Aorta (tissue), 5 donors: ENCODE data around the gene OXCT1. TPM values are rescaled to one million over a fixed set of nuclear protein-coding genes. Genes with fewer than 3 reads are reported as not detected.
"Not testable (repeated sequence)": the region's sequence is repeated elsewhere in the genome, so short reads cannot be mapped to it uniquely, and the experiment has no call there.

Source experiments
- ATAC-seq: fragments of 200-7000 bp; cut with Tn5 transposase; one replicate; pipeline ENCODE4 v1.9.1; 2022; ENCODE audit warnings: moderate library complexity; ENCODE audit not compliant: low FRiP score
- DNase-seq, 2 donors: peaks; one replicate each; pipeline ENCODE4 v3.0.0-alpha.2; 2020
- H3K27ac ChIP-seq, 2 donors: one replicate each; pipeline ENCODE4 v1.5.1; 2013; ENCODE audit warnings: low read length in 2 of 2, mild to moderate bottlenecking in 2 of 2, moderate library complexity in 2 of 2, control low read depth in 1 of 2, inconsistent platforms in 1 of 2, low read depth in 1 of 2
- H3K27me3 ChIP-seq, 2 donors: one replicate each; pipeline ENCODE4 v1.6.1; 2013; ENCODE audit warnings: control low read depth in 1 of 2, low read length in 1 of 2, mild to moderate bottlenecking in 1 of 2, moderate library complexity in 1 of 2; ENCODE audit not compliant: insufficient read depth in 2 of 2, control insufficient read depth in 1 of 2
- H3K36me3 ChIP-seq, 2 donors: one replicate each; pipeline ENCODE4 v1.6.1; 2013; ENCODE audit warnings: control low read depth in 1 of 2, low read length in 1 of 2, mild to moderate bottlenecking in 1 of 2; ENCODE audit not compliant: insufficient read depth in 2 of 2, control insufficient read depth in 1 of 2
- H3K4me1 ChIP-seq, 2 donors: one replicate each; pipeline ENCODE4 v1.6.1; 2013; ENCODE audit warnings: low read length in 2 of 2, control low read depth in 1 of 2, mild to moderate bottlenecking in 1 of 2, moderate library complexity in 1 of 2; ENCODE audit not compliant: insufficient read depth in 2 of 2, control insufficient read depth in 1 of 2
- H3K4me3 ChIP-seq, 2 donors: one replicate each; pipeline ENCODE4 v1.5.1; 2013; ENCODE audit warnings: low read length in 2 of 2, control low read depth in 1 of 2, mild to moderate bottlenecking in 1 of 2
- H3K9me3 ChIP-seq: one replicate; pipeline ENCODE4 v1.6.1; 2013; ENCODE audit warnings: mild to moderate bottlenecking, low read length; ENCODE audit not compliant: control insufficient read depth
- WGBS, 2 donors: extraction: QIAGEN DNeasy Blood & Tissue Kit; methylation state at CpG; one replicate each; pipeline ENCODE4 v1.1.7; 2013; 5-methylcytosine and 5-hydroxymethylcytosine counted together
- intact Hi-C, 2 donors: fragments of 100-400 bp; cut with DNase I; formaldehyde crosslinking; loops; one replicate each; pipeline versions ENCODE4 v1.14.2 to v1.15.0; 2022
- polyA plus RNA-seq, 2 donors: library from polyadenylated mRNA; stranded (reverse); fragments of 200-250 nt; gene quantifications; one replicate each; pipeline ENCODE4 v1.2.3, GENCODE V29; 2013
- total RNA-seq, 2 donors: library from RNA; stranded (reverse); fragmentation: NEBNext Ultra II Directional; extraction: Animal tissue kit (Norgen Biotek cat#: 25700); gene quantifications; one replicate each; pipeline ENCODE4 v1.2.1, GENCODE V29; 2021
- donor health status: healthy with polysubstance abuse.
- donor health status: Bipolar disorder and iron deficiency.
- donor health status: DM: no; HTN: no; CAD: no.
- donor health status: DM: no; HTN: no; CAD: no.
- donor health status: DM: yes; HTN: yes; CAD: no.

OXCT1 gene
- total and polyA plus RNA-seq, 4 donors, result 22.5 to 32.1 (median 27.8) TPM

GRCh38 chr5:41831155-41831554 lies 39.1 kb downstream of the OXCT1 start:
- Histone ChIP-seq H3K27ac (no peak overlapping the region), H3K4me1 (peaks cover 2 to 6% of the 10 kb centered on the region in 2 donors), H3K4me3 (no peak overlapping the region), H3K36me3 (peaks cover 0 to 2% of the 10 kb centered on the region in 2 donors), H3K9me3 (no peaks in the 10 kb centered on the region), H3K27me3 (no peaks in the 10 kb centered on the region)
- ATAC-seq (no peak), DNase-seq (no peak)
- intact Hi-C loops, result loop anchor here in 1 of 2 donors (10.0 kb wide), 1 partner anchor 306 kb away; no protein-coding TSS in a partner anchor
- WGBS, 2 donors, result 89 to 95% methylated on average over 3 of the region's 3 CpGs

- DNase-seq, result no peak
- Histone ChIP-seq H3K36me3 (peaks cover 0 to 2% of the 10 kb centered on the region in 2 donors), H3K27me3 (no peaks in the 10 kb centered on the region), H3K4me1 (no peaks in the 10 kb centered on the region), H3K9me3 (no peaks in the 10 kb centered on the region), H3K4me3 (no peak overlapping the region), H3K27ac (no peak overlapping the region)
- ATAC-seq, result no peak
- 96 to 100% methylated on average over 1 of the region's 1 CpG for WGBS, 2 donors
- intact Hi-C loops, result no loop called here
These were observed 42.4 kb downstream of the OXCT1 start for GRCh38 chr5:41827792-41828191.

- H3K27me3 ChIP-seq, result no peaks in the 10 kb centered on the region
- intact Hi-C loops, result no loop called here
- 95 to 97% methylated on average over 3 of the region's 3 CpGs for WGBS, 2 donors
- no peak overlapping the region for H3K27ac ChIP-seq
- DNase-seq (no peak), ATAC-seq (no peak)
- H3K36me3 ChIP-seq, result no peaks in the 10 kb centered on the region
- H3K4me3 ChIP-seq, result no peak overlapping the region
- no peaks in the 10 kb centered on the region for H3K9me3 ChIP-seq
- no peaks in the 10 kb centered on the region for H3K4me1 ChIP-seq
These were observed 48.2 kb downstream of the OXCT1 start for GRCh38 chr5:41822036-41822435.

- H3K27me3 ChIP-seq, result no peaks in the 10 kb centered on the region
- H3K27ac ChIP-seq, result no peak overlapping the region
- no peaks in the 10 kb centered on the region for H3K36me3 ChIP-seq
- DNase-seq, result no peak
- ATAC-seq, result no peak
- intact Hi-C loops, result no loop called here
- no peak overlapping the region for H3K4me3 ChIP-seq
- H3K4me1 ChIP-seq, result no peaks in the 10 kb centered on the region
- no peaks in the 10 kb centered on the region for H3K9me3 ChIP-seq
These were observed 49.2 kb downstream of the OXCT1 start for GRCh38 chr5:41821051-41821450.

GRCh38 chr5:41820150-41820549 lies 50.1 kb downstream of the OXCT1 start:
- ATAC-seq, result no peak
- Histone ChIP-seq H3K4me1 (no peaks in the 10 kb centered on the region), H3K36me3 (no peaks in the 10 kb centered on the region), H3K9me3 (no peaks in the 10 kb centered on the region), H3K4me3 (no peak overlapping the region), H3K27ac (no peak overlapping the region), H3K27me3 (no peaks in the 10 kb centered on the region)
- intact Hi-C loops, result no loop called here
- WGBS, 2 donors, result 90 to 92% methylated on average over 2 of the region's 2 CpGs
- no peak for DNase-seq

- DNase-seq (no peak), ATAC-seq (no peak)
- Histone ChIP-seq H3K27me3 (no peaks in the 10 kb centered on the region), H3K9me3 (no peaks in the 10 kb centered on the region), H3K27ac (peak overlapping the region in 1 of 2 donors; percentile 14), H3K4me1 (no peaks in the 10 kb centered on the region), H3K36me3 (no peaks in the 10 kb centered on the region), H3K4me3 (no peak overlapping the region)
- intact Hi-C loops, result no loop called here
These were observed 52.5 kb downstream of the OXCT1 start for GRCh38 chr5:41817625-41818301.

GRCh38 chr5:41815663-41816229 lies 54.5 kb downstream of the OXCT1 start:
- ATAC-seq (no peak), DNase-seq (no peak)
- WGBS, 2 donors, result 5% methylated on average over 3 of the region's 3 CpGs
- H3K4me3 ChIP-seq, result peak overlapping the region in 1 of 2 donors; percentile 34
- H3K4me1 ChIP-seq, result no peaks in the 10 kb centered on the region
- no peak overlapping the region for H3K27ac ChIP-seq
- intact Hi-C loops, result no loop called here
- H3K27me3 ChIP-seq, result no peaks in the 10 kb centered on the region
- no peaks in the 10 kb centered on the region for H3K9me3 ChIP-seq
- H3K36me3 ChIP-seq, result no peaks in the 10 kb centered on the region

- peak overlapping the region in 1 of 2 donors; percentile 57 for H3K27ac ChIP-seq
- no peak for ATAC-seq
- intact Hi-C loops, result no loop called here
- no peaks in the 10 kb centered on the region for H3K9me3 ChIP-seq
- no peaks in the 10 kb centered on the region for H3K36me3 ChIP-seq
- no peak overlapping the region for H3K4me3 ChIP-seq
- H3K4me1 ChIP-seq, result no peaks in the 10 kb centered on the region
- H3K27me3 ChIP-seq, result no peaks in the 10 kb centered on the region
- no peak for DNase-seq
These were observed 55.0 kb downstream of the OXCT1 start for GRCh38 chr5:41815261-41815660.

GRCh38 chr5:41814306-41814705 lies 55.9 kb downstream of the OXCT1 start:
- 96 to 98% methylated on average over 2 of the region's 4 CpGs for WGBS, 2 donors

More at GRCh38 chr5:41814306-41814705, 55.9 kb downstream of the OXCT1 start:
- intact Hi-C loops, H3K9me3 ChIP-seq, DNase-seq, H3K27ac ChIP-seq, H3K4me3 ChIP-seq, H3K4me1 ChIP-seq, ATAC-seq, H3K27me3 ChIP-seq, H3K36me3 ChIP-seq: not testable (repeated sequence)
